Hepatocyte (in vitro differentiated cells): ENCODE data around the gene BAHCC1. TPM values are rescaled to one million over a fixed set of nuclear protein-coding genes. Genes with fewer than 3 reads are reported as not detected.

ENCODE experiments used
- DNase-seq: peaks from one replicate; pipeline ENCODE4 v3.0.0-alpha.2; 2016; ENCODE audit warnings: low spot score
- H2AFZ ChIP-seq: fragments of 200-600 bp; sonication (generic); 2 replicates; pipeline ENCODE4 v1.6.0; 2016; ENCODE audit warnings: antibody characterized with exemption, mild to moderate bottlenecking
- H3K27ac ChIP-seq: fragments of 200-600 bp; sonication (generic); 2 replicates; pipeline ENCODE4 v1.5.1; 2016; ENCODE audit warnings: mild to moderate bottlenecking
- H3K27me3 ChIP-seq: fragments of 200-600 bp; sonication (generic); 2 replicates; pipeline ENCODE4 v1.6.1; 2016
- H3K36me3 ChIP-seq: fragments of 200-600 bp; sonication (generic); replicated peaks from 2 replicates; pipeline ENCODE4 v1.5.1; 2016; ENCODE audit warnings: low read depth; ENCODE audit not compliant: insufficient read depth
- H3K4me1 ChIP-seq: fragments of 200-600 bp; sonication (generic); 2 replicates; pipeline ENCODE4 v1.5.1; 2016; ENCODE audit warnings: mild to moderate bottlenecking, moderate library complexity; ENCODE audit not compliant: insufficient read depth
- H3K4me2 ChIP-seq: fragments of 200-600 bp; sonication (generic); 2 replicates; pipeline ENCODE4 v1.6.0; 2016
- H3K4me3 ChIP-seq: fragments of 200-600 bp; sonication (generic); 2 replicates; pipeline ENCODE4 v1.5.1; 2016; ENCODE audit warnings: mild to moderate bottlenecking
- H3K79me2 ChIP-seq: fragments of 200-600 bp; sonication (generic); 2 replicates; pipeline ENCODE4 v1.6.0; 2017; ENCODE audit warnings: mild to moderate bottlenecking
- H3K9me2 ChIP-seq: fragments of 200-600 bp; sonication (generic); replicated peaks from 2 replicates; pipeline ENCODE4 v1.6.0; 2017; ENCODE audit warnings: mild to moderate bottlenecking; ENCODE audit not compliant: insufficient read depth
- H3K9me3 ChIP-seq: fragments of 200-600 bp; sonication (generic); 2 replicates; pipeline ENCODE4 v1.5.1; 2016; ENCODE audit warnings: low read depth, mild to moderate bottlenecking
- H4K20me1 ChIP-seq: fragments of 200-600 bp; sonication (generic); 2 replicates; pipeline ENCODE4 v1.6.0; 2016; ENCODE audit warnings: mild to moderate bottlenecking; ENCODE audit not compliant: insufficient read depth, poor library complexity, severe bottlenecking
- CTCF ChIP-seq: fragments of 200-600 bp; sonication (generic); IDR thresholded peaks from 2 replicates; pipeline ENCODE4 v1.5.1; 2016; ENCODE audit warnings: antibody characterized with exemption, mild to moderate bottlenecking; ENCODE audit not compliant: poor library complexity
- EZH2 ChIP-seq: fragments of 200-600 bp; sonication (generic); IDR thresholded peaks from 2 replicates; pipeline ENCODE4 v1.6.1; 2016; ENCODE audit warnings: antibody characterized with exemption, mild to moderate bottlenecking, borderline replicate concordance
- EZH2phosphoT487 ChIP-seq: fragments of 200-600 bp; sonication (generic); IDR thresholded peaks from one replicate; pipeline ENCODE4 v1.6.1; 2018; ENCODE audit warnings: antibody characterized with exemption, mild to moderate bottlenecking, low read depth, moderate library complexity; ENCODE audit not compliant: unreplicated experiment, severe bottlenecking
- WGBS: methylation state at CpG from one replicate; pipeline ENCODE4 v1.1.6; 2016; ENCODE audit warnings: low lambda C conversion rate; ENCODE audit errors: missing lambda C conversion rate; 5-methylcytosine and 5-hydroxymethylcytosine counted together
- polyA plus RNA-seq: library from polyadenylated mRNA; unstranded; fragments of >200 nt; fragmentation: Nextera tagmentation; extraction: Ambion mirVana; gene quantifications from 2 replicates; pipeline ENCODE4 v1.2.1, GENCODE V29; 2016
- total RNA-seq: library from RNA; depleted of rRNA; stranded (reverse); fragments of >200 nt; gene quantifications from 2 replicates; pipeline ENCODE4 v1.2.3, GENCODE V29; 2014

The BAHCC1 gene
- total and polyA plus RNA-seq, 2 experiments from 2014 or later: 6.4 to 6.6 TPM

DNA sequence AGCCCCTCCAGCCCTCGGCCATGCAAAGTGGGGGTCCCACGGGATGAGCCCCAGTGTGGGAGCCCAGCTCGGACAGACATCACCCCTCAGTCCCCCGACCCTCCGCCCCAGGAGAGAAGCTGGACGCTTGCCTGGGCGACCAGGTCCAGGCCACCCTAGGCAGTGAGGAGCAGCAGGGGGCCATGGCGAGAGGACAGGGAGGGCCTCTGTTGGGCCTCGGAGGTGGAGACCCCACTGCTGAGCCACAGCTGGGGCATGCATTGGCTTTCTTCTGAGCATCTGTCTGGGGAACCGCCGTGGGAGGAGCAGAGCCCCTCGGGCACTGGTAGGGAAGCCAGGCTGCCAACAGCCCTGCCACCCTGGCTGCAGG lies 104.3 kb downstream of the BAHCC1 start:
- Histone ChIP-seq H3K4me1 (no peaks in the 10 kb centered on the region), H3K4me2 (no peak overlapping the region), H2AFZ (no peak overlapping the region), H3K36me3 (no peaks in the 10 kb centered on the region), H3K27me3 (no peaks in the 10 kb centered on the region), H4K20me1 (no peaks in the 10 kb centered on the region), H3K4me3 (no peak overlapping the region), H3K9me2 (no peaks in the 10 kb centered on the region), H3K27ac (no peak overlapping the region), H3K9me3 (no peaks in the 10 kb centered on the region), H3K79me2 (no peaks in the 10 kb centered on the region)
- DNase-seq: no peak
- 80% methylated on average over 10 of the region's 12 CpGs for WGBS
- TF ChIP-seq EZH2phosphoT487 (no peak), CTCF (no peak), EZH2 (no peak)

GRCh38 chr17:81500047-81500446 lies 104.8 kb downstream of the BAHCC1 start:
- Histone ChIP-seq H3K4me2 (no peak overlapping the region), H3K4me3 (no peak overlapping the region), H3K27ac (no peak overlapping the region), H3K9me3 (no peaks in the 10 kb centered on the region), H2AFZ (no peak overlapping the region), H3K79me2 (no peaks in the 10 kb centered on the region), H3K36me3 (no peaks in the 10 kb centered on the region), H3K9me2 (no peaks in the 10 kb centered on the region), H4K20me1 (no peaks in the 10 kb centered on the region), H3K4me1 (no peaks in the 10 kb centered on the region), H3K27me3 (no peaks in the 10 kb centered on the region)
- TF ChIP-seq CTCF: no peak
- TF ChIP-seq EZH2phosphoT487: no peak
- no peak for TF ChIP-seq EZH2
- DNase-seq: no peak
- WGBS: 50% methylated on average over 7 of the region's 7 CpGs

DNA sequence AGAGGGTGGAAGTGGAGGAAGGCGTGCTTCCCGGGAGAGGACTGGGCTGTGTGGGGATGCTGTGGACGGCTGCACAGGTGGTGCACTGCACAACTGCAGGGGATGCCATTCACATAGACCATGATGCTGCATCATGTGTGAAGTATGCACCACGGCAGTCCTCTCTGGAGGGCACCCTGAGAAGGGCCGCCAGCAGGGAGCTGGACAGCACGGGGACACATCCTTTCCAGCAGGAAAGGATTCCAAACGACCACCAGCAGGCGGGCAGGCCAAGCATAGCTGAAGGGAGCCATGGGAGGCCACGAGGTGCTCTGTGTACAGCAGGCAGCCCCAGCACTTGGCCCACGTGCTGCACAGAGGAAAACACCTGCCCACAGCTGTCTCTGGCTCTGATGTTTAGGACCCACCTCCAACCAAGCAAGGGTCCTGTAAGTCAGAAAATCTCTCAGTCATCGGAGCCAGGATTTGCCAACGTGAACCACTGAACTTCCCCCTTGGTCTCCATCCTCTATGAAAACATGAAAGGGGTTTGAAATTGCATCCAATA lies 107.3 kb downstream of the BAHCC1 start:
- Histone ChIP-seq H3K27me3 (no peaks in the 10 kb centered on the region), H3K4me3 (no peak overlapping the region), H3K4me2 (no peak overlapping the region), H4K20me1 (no peaks in the 10 kb centered on the region), H3K4me1 (no peaks in the 10 kb centered on the region), H3K27ac (no peak overlapping the region), H3K9me3 (no peaks in the 10 kb centered on the region), H2AFZ (no peak overlapping the region), H3K9me2 (no peaks in the 10 kb centered on the region), H3K36me3 (no peaks in the 10 kb centered on the region), H3K79me2 (no peaks in the 10 kb centered on the region)
- no peak for DNase-seq
- TF ChIP-seq CTCF (no peak), EZH2phosphoT487 (no peak), EZH2 (no peak)
- WGBS: 76% methylated on average over 12 of the region's 12 CpGs

- H3K4me1 ChIP-seq: peaks cover under 1% of the 10 kb centered on the region
- H3K36me3 ChIP-seq: no peaks in the 10 kb centered on the region
- no peak for TF ChIP-seq EZH2phosphoT487
- no peak overlapping the region for H3K27ac ChIP-seq
- no peak overlapping the region for H3K4me3 ChIP-seq
- peaks cover 8% of the 10 kb centered on the region for H4K20me1 ChIP-seq
- H3K9me3 ChIP-seq: no peaks in the 10 kb centered on the region
- H3K79me2 ChIP-seq: peaks cover 2% of the 10 kb centered on the region
- H3K27me3 ChIP-seq: no peaks in the 10 kb centered on the region
- no peak overlapping the region for H2AFZ ChIP-seq
- no peaks in the 10 kb centered on the region for H3K9me2 ChIP-seq
- DNase-seq: no peak
- H3K4me2 ChIP-seq: no peak overlapping the region
These were observed 108.4 kb downstream of the BAHCC1 start for GRCh38 chr17:81503619-81504018.
